OCI-LY1 (cell line): ENCODE data around the gene MGAT5B.

Experiments used
- CTCF ChIP-seq: fragments of 200-600 bp; sonication (generic), shearing (Covaris generic); IDR thresholded peaks from 2 replicates; pipeline ENCODE4 v1.5.1; 2017; ENCODE audit warnings: mild to moderate bottlenecking, antibody characterized with exemption, low read length, moderate library complexity, mixed read lengths
- EZH2 ChIP-seq: fragments of 200-600 bp; sonication (generic), shearing (Covaris generic); IDR thresholded peaks from 2 replicates; pipeline ENCODE4 v1.8.0; 2017; ENCODE audit warnings: borderline replicate concordance, mixed run types, mild to moderate bottlenecking, antibody characterized with exemption, low read length, moderate library complexity, mixed read lengths

DNA sequence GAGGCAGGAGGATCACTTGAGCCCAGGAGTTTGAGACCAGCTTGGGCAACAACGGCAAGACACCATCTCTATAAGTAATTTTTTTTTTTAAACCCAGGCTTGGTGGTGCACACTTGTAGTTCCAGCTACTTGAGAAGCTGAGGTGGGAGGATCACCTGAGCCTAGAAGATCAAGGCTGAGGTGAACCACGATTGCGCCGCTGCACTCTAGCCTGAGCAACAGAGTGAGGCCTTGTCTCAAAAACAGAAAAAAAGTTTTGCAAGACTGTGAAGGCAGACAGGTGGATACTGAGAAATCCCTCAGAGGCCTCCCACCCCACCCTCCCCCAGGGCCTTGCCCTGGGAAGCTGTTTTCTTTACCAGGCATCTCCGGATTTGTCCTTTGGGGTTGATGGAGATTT is 125.4 kb downstream of the MGAT5B start:
- TF ChIP-seq CTCF (no peak), EZH2 (no peak)
